ENCODE results near the gene EZR. TPM values are rescaled to one million over a fixed set of nuclear protein-coding genes. Genes with fewer than 3 reads are reported as not detected.

EZR gene
- total and polyA plus RNA-seq, 10 of the 15 experiments (the other 5 are each of a cell fraction or from before 2014, with no cell fraction given), result 79.1 to 282 (median 161) TPM

DNA sequence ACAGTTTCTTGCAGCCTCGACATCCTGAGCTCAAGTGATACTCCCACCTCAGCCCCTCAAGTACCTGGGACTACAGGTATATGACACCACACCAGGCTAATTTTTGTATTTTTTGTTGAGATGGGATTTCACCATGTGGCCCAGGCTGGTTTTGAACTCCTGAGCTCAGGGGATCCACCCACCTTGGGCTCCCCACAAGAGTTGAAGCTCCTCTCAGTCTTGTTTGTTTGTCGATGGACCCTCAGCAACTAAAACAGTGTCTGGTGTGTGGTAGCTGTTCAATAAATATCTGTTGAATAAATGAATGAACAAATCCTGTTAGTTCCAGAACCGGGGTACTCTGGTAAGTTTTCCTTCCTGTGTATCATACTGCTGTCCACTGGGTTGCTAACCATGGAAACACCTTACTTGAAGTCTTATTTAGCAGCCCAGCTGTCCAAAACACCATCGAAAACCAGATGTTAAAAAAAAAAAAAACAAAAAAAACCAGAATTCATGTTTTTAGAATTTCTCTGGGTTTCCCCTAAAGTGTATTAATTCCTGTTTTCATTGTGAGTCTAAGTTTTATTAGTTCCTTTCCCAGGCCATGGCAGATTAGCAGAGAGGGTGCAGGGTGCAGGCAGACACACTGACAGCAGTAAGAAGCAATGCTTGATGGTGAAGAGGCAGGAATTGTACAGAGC, 7.8 kb upstream of the EZR start:
- Histone ChIP-seq H3K27me3 (replicated peaks in 1 of 2; ENCODE audit: control insufficient read depth in 2 of 2, insufficient read depth in 2 of 2, low read length in 1 of 2) (no peaks in the 10 kb centered on the region), H3K4me1 (ENCODE audit: control insufficient read depth, insufficient read depth, low read length) (peaks cover 15% of the 10 kb centered on the region), H3K79me2 (ENCODE audit: control insufficient read depth, insufficient read depth, low read length) (no peaks in the 10 kb centered on the region), H4K20me1 (ENCODE audit: control insufficient read depth, insufficient read depth) (no peaks in the 10 kb centered on the region), H2AFZ (ENCODE audit: control insufficient read depth, low read depth, low read length) (peak overlapping the region; percentile 5), H3K4me2 (ENCODE audit: control insufficient read depth, insufficient read depth) (peak overlapping the region; percentile 71), H3K9ac (ENCODE audit: control insufficient read depth, insufficient read depth, low read length) (no peak overlapping the region; the same call in 1 of the 2 replicates), H3K27ac (ENCODE audit: control insufficient read depth, insufficient read depth) (peak overlapping the region; percentile 58), H3K9me3 (replicated peaks; ENCODE audit: control insufficient read depth, insufficient read depth, low read length) (no peaks in the 10 kb centered on the region), H3K4me3 (no peak overlapping the region; the same call in 1 of the 2 replicates), H3K36me3 (ENCODE audit: control insufficient read depth in 2 of 2, insufficient read depth in 2 of 2, low read length in 1 of 2) (no peaks in the 10 kb centered on the region)
- intact Hi-C loops (cut with micrococcal nuclease; ENCODE audit: unreplicated experiment) (loop anchor here (2.0 kb wide), 1 partner anchor 42 kb away; no protein-coding TSS in a partner anchor), in situ Hi-C loops (cut with MboI) (no loop called here)
- SMC1A ChIA-PET (ENCODE audit: uncharacterized antibody, unreplicated experiment), result interaction anchor here (0.7 to 5.7 kb wide), 12 partner anchors 10 to 226 kb away, joined by 3 to 52 read pairs (median 3); no protein-coding TSS in a partner anchor
- POLR2A ChIA-PET, result interaction anchor here (0.5 to 1.9 kb wide), 5 partner anchors 10 to 77 kb away, joined by 4 to 11 read pairs (median 8); no protein-coding TSS in a partner anchor
- WGBS (ENCODE audit: insufficient coverage, insufficient replicate concordance, low lambda C conversion rate, missing lambda C conversion rate), result 0% methylated on average over 4 of the region's 4 CpGs
- RAD21 ChIA-PET (ENCODE audit: unreplicated experiment), result interaction anchor here (0.7 to 2.4 kb wide), 10 partner anchors 13 to 348 kb away, joined by 3 to 8 read pairs (median 3); partner anchors contain the start of gene DYNLT1
- FAIRE-seq (peak; percentile 77), DNase-seq (ENCODE audit: low read depth, low spot score) (no peak), ATAC-seq (peak; percentile 88)
- BruUV-seq (replicated peaks), result no TSS peak
- CTCF ChIA-PET, result interaction anchor here (0.6 to 1.3 kb wide), 5 partner anchors 11 to 102 kb away, joined by 3 to 5 read pairs (median 3); no protein-coding TSS in a partner anchor
- TF ChIP-seq, protein P1, sequence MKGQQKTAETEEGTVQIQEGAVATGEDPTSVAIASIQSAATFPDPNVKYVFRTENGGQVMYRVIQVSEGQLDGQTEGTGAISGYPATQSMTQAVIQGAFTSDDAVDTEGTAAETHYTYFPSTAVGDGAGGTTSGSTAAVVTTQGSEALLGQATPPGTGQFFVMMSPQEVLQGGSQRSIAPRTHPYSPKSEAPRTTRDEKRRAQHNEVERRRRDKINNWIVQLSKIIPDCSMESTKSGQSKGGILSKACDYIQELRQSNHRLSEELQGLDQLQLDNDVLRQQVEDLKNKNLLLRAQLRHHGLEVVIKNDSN (IDR thresholded peaks at IDR 0.05; ENCODE audit: borderline replicate concordance, extremely low read length, insufficient read depth, low read depth, low read length), result no peak
- TF ChIP-seq CEBPB (IDR thresholded peaks at IDR 0.05; ENCODE audit: borderline replicate concordance in 1 of 2, low read depth in 2 of 2, low read length in 2 of 2), result no peak
- peak; percentile 71; the same call in 1 of the 2 replicates for TF ChIP-seq FOXM1 (IDR thresholded peaks at IDR 0.05; ENCODE audit: low read depth, low read length)
- TF ChIP-seq CREB1 (IDR thresholded peaks at IDR 0.05; ENCODE audit: low read depth), result no peak
- TF ChIP-seq IKZF1 (conservative IDR thresholded peaks at IDR 0.05), result 0 out of 2 replicates have a peak, but pooled peaks have one; percentile 39
- TF ChIP-seq, protein P2, sequence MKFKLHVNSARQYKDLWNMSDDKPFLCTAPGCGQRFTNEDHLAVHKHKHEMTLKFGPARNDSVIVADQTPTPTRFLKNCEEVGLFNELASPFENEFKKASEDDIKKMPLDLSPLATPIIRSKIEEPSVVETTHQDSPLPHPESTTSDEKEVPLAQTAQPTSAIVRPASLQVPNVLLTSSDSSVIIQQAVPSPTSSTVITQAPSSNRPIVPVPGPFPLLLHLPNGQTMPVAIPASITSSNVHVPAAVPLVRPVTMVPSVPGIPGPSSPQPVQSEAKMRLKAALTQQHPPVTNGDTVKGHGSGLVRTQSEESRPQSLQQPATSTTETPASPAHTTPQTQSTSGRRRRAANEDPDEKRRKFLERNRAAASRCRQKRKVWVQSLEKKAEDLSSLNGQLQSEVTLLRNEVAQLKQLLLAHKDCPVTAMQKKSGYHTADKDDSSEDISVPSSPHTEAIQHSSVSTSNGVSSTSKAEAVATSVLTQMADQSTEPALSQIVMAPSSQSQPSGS (IDR thresholded peaks at IDR 0.05; ENCODE audit: low read length), result peak; percentile 55; the same call in 1 of the 2 replicates
- TF ChIP-seq EP300 (IDR thresholded peaks at IDR 0.05; ENCODE audit: borderline replicate concordance in 1 of 2, control insufficient read depth in 1 of 2, low read depth in 2 of 2, low read length in 2 of 2), result peak in 1 of 2 experiments; percentile 83; a peak in 2 of 4 replicates
- TF ChIP-seq STAT1 (conservative IDR thresholded peaks at IDR 0.05), result no peak
- no peak for TF ChIP-seq POLR2A (IDR thresholded peaks at IDR 0.05; ENCODE audit: low read depth, low read length)
- TF ChIP-seq ZNF384 (IDR thresholded peaks at IDR 0.05; ENCODE audit: borderline replicate concordance, low read depth, low read length), result peak; percentile 92
- peak; percentile 20; the same call in 1 of the 2 replicates for TF ChIP-seq CREM (IDR thresholded peaks at IDR 0.05; ENCODE audit: low read depth)
- TF ChIP-seq ZNF622 (IDR thresholded peaks at IDR 0.05), result no peak
- TF ChIP-seq NR2F1 (conservative IDR thresholded peaks at IDR 0.05), result no peak
- 0 out of 2 replicates have a peak, but pooled peaks have one; percentile 9 for TF ChIP-seq RAD21 (IDR thresholded peaks at IDR 0.05; ENCODE audit: insufficient read depth, low read depth, low read length)
- TF ChIP-seq, protein P3, sequence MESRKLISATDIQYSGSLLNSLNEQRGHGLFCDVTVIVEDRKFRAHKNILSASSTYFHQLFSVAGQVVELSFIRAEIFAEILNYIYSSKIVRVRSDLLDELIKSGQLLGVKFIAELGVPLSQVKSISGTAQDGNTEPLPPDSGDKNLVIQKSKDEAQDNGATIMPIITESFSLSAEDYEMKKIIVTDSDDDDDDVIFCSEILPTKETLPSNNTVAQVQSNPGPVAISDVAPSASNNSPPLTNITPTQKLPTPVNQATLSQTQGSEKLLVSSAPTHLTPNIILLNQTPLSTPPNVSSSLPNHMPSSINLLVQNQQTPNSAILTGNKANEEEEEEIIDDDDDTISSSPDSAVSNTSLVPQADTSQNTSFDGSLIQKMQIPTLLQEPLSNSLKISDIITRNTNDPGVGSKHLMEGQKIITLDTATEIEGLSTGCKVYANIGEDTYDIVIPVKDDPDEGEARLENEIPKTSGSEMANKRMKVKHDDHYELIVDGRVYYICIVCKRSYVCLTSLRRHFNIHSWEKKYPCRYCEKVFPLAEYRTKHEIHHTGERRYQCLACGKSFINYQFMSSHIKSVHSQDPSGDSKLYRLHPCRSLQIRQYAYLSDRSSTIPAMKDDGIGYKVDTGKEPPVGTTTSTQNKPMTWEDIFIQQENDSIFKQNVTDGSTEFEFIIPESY (IDR thresholded peaks at IDR 0.05), result no peak
- no peak for TF ChIP-seq RBBP5 (conservative IDR thresholded peaks at IDR 0.05)
